ENCODE data around the gene ADAMTS7.
"Not testable (repeated sequence)": the region's sequence is repeated elsewhere in the genome, so short reads cannot be mapped to it uniquely, and the experiment has no call there.

Gene ADAMTS7

DNA sequence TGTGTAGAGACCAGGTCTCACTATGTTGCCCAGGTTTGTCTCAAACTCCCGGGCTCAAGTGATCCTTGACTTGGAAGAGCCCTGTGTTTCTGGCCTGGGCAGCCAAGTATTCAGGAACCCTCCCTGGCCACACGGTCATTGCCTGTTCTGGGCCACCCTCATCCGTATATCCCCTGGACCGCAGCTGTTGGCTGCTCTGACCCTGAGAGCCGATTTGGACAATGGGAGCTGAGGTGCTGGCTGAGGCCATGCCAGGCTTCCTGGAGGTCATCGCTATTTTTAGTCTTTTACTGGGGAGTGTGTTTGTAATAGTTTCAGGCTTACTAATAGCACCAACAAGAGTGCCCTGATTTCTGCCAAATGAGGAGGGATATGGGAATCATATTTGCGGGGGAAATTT lies 60.7 kb downstream of the ADAMTS7 start:
- no peak for DNase-seq

DNA sequence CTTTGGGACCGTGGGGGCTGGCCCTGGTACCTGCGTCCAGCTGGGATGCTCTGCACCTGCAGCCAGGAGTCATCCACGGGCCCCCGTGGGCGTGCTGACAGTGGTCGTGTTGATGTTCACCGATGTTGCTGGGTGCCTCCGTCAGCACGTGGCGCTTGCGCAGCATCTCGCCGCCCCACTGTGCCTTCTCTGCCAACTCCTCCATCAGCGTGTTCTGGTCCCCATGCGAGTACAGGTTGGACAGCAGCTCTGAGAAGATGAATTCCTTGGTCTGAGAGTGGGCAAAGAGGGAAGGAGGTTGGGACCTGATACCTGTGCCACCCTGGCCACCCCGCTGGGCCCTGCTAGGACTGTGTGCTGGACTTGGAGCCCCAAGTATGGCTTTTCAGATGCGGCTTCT lies 61.4 kb downstream of the ADAMTS7 start:
- DNase-seq = no peak

DNA sequence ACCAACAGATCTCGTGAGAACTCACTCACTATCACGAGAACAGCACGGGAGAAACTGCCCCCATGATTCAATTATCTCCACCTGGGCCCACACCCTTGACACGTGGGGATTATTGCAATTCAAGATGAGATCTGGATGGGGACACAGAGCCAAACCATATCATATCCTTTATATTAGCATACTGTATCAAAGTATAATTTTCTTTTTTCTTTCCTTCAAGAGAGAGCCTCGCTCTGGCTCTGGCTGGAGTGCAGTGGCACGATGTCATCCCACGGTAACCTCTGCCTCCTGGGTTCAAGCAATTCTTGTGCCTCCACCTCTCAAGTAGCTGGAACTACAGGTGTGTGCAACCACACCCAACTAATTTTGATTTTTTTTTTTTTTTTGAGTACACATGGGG lies 63.4 kb downstream of the ADAMTS7 start:
- DNase-seq = not testable (repeated sequence)

DNA sequence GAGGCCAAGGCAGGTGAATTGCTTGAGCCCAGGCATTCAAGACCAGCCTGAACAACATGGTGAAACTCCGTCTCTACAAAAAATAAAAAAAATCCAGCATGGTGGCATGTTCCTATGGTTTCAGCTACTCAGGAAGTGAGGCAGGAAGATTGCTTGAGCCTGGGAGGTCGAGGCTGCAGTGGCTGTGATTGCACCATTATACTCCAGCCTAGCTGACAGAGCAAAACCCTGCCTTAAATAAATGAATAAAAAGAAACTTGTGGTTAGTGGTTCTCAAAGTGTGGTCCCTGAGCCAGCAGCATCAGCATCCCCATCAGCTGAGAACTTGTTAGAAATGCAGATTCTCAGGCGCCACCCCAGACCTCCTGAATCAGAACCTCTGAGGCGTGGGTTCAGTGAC lies 69.6 kb downstream of the ADAMTS7 start:
- DNase-seq = not testable (repeated sequence)

DNA sequence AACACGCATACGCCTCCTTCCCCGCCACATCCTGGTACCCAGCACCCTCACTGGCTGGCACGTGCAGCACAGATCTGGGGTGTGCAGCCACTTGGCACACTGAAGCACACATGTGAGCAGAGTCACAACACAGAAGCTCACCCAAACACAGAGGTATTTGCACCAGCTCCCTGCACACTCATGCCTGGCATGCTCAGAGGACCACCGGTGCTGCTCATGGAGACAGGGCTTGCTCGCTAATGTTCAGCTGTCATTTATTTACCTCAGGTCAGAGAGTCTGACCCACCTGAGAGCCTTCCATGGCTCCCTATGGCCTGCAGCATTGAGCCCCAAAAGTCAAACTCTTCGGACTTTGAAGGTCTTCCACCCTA lies 70.4 kb downstream of the ADAMTS7 start:
- DNase-seq = no peak

DNA sequence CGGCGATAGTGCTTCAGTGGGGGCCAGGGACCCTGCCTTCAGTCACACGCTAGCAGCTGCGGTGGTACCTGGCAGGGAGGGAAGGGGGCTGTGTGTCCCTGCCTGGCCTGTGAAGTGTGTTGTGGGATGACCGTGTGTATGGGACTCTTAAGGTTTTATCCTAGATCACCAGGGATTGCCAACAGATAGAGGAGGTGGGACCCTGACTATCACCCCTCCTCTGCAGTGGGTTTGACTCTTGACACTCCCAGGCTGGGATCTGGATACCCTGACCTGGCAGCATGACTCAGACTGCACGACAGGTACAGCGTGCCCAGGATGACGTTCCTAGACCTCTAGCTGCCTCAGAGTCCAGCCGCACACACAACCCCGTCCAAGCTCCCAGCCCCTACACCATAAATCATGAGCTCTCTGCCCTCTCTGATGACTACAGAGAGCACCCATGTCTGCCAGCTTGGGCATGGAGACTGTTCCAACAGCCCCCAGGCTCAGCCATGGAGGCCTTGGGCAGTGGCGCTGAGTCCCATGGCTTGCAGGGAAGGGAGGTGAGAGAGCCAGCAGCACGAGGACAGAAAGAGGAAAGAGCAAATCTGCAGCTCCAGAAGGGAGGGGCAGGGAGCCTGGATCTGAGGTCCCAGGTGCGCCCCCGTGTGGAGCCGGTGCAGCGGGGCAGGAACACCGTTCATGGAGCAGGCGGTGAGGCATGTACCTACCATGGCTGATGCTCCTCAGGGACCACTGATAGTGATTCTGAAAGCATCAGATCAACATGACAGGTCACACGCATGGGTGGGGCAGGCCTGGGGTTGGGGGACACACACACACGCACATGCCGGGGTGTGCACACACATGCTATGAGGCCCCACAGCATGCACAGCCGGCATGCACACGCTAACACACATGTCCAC lies 71.0 kb downstream of the ADAMTS7 start:
- peak; percentile 58 for DNase-seq

DNA sequence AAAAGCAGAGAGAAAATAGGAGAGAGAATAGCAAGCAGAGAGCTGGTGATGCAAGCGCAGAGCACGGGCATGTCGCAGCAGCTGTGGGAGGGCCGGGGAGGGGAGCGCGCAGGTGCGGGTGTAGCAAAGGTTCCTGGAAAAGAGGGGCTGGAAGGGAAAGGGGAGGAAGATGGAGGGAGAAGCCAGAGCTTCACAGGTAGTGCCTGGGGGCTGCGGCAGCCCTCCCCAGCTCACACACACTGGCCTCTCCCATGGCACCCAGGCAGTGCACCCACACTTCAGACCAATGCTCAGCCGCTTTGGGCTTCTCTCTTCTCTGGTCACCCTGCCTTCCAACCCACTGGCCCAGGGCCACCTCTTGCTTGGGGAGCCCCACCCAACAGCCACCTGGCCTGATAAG lies 72.1 kb downstream of the ADAMTS7 start:
- DNase-seq = no peak

DNA sequence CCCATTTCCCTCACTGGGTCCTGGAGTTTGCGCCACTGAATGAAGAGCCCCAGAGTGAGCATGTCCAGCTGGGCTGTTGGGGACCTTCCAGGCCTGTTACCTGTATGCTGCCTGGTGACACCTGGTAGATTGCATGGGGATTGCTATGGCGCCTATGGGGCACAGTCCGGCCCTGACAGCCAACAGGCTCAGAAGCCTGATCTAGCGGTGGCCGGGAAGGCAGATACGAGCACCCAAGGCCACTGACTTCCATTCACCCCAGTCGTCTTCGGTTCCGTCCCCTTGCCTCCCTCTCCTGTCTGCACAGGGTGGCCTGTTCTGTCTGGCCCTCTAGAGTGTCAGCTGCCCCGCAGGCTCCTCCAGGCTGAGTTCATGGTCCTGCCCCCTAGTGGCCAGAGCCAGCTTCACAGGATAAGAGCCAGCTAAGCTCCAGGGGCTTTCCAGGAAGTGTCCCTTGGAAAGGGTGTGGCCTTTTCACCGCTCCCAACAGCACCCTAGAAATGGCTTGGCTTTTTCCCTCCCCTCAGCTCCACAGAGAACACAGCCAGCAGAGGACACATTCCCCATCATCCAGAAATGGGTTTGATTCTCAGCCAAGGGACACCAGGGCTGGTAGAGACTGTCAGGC lies 73.2 kb downstream of the ADAMTS7 start:
- DNase-seq = not testable (repeated sequence)

DNA sequence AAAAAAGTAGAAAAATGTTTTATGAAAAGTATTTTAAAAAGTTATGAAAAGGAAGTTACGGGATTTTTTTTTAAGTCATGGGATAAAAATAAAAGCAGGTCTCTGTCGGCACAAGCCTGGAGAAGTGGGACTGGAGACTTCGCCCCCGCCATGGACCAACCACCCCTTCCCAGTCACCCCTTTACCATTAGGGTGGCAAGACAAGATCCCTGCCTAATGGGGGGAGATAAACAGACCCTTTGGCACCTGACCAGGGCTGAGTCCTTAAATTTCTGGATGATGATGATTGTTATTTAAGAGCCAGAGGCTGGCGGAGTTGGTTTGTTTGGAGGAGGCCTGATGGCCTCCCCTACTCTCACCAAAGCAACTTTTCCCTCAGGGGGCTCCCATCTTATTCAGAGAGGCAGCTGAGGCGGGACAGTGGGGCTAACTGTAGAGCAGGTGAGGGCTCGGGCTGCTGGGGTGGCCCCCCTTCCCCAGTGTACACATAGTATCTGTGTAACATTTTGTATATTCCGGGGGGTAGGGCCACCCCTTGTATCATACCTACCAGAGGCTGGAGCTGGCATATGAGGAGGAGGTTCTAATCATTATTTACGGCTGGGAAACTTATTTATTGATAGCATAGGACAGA lies 74.0 kb downstream of the ADAMTS7 start:
- DNase-seq = no peak

DNA sequence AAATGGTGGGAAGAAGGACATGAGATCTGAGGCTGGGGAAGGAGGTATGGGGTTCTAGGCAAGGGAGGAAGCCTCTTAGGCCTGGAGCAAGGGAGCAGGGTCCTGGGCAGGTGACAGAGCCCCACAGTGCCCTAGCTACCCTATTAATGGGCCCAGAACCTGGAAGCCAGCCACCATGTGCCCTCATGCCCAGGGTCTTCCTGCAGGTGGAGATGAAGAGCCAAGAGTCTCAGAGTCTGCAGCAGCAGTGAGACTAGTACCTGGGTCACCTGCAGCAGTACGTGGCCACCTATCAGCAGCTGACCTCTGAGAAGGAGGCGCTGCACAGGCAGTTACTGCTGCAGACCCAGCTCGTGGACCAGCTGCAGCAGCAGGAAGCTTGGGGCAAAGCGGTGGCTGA lies 75.0 kb downstream of the ADAMTS7 start:
- DNase-seq = not testable (repeated sequence)

DNA sequence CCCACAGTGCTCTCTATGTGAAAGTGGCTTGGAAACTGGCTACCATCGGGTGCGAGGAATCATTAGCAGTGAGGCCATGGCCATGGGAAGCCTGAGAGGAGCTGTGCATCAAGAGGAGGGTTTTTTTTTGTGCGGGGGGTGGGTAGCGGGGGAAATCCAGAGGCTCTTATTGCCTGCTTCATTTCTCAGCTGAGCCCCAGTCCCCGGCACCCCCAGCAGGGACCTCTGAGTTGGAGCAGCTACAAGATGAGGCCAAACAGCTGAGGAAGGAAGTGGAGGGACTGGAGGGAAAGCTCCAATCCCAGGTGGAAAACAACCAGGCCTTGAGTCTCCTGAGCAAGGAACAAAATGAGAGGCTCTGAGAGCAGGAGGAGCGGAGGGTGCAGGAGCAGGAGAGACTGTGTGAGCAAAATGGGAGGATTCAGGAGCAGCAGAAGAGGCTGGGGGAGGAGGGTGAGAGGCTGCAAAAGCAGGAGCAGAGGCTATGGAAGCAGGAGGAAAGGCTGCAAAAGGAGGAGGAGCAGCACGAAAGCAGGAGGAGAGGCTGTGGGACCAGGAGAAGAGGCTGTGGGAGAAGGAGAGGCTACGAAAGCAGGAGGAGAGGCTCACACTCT lies 76.7 kb downstream of the ADAMTS7 start:
- no peak for DNase-seq

DNA sequence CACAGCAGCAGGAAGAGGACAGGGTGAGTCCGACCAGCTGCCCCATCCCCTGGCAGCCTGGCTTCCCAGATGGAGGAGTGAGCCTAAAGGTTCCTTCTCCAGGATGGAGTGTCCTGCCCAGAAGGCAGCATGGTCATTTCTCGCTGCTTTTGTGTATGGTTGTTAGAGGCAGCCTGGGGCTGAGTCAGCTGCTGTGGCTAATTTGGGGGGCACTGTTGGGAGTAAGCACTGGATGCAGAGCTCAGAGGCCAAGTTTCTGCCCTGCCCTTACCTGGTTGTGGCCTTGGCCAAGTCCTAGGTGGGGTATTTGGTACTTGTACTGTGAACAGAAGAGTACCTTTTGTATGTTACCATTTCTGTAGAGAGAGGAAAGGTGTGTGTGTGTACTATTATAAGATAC lies 78.6 kb downstream of the ADAMTS7 start:
- DNase-seq = no peak

DNA sequence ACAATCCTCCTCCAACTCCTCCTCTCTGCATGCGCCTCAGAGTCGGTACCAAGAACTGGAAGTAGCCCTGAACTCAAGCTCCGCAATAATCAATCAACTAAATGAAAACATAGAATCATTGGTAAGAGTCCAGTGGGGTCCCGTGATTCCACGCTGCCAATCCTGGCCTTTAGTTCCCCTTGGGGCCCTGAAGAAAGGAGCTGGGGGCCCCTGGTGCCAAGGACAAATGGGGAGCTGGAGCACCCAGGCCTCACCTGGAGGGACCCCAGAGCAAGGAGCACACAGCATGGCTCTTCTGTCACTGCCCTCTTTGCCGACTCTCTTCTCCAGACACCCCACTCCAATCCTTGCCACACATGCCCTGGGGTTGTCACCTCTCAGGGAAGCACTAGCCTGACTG lies 80.3 kb downstream of the ADAMTS7 start:
- no peak for DNase-seq

DNA sequence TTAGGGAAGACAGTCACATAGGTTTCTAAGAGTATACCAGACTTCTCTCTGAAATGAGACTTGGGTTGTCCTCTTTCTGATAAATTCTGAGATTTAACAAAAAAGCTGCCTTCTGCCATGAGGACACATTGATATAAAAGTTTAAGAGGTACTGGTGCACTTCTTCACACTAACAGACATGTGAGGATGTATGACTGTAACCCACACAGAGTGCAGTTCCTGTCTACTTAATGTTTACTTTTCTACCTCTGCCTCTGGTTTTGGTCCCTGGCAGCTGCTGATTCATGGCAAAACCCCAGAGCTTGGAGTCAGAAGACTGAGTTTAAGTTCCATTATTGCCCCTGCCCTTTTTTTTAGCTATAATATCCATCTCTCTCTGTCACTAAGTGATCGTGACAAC lies 82.8 kb downstream of the ADAMTS7 start:
- not testable (repeated sequence) for DNase-seq

DNA sequence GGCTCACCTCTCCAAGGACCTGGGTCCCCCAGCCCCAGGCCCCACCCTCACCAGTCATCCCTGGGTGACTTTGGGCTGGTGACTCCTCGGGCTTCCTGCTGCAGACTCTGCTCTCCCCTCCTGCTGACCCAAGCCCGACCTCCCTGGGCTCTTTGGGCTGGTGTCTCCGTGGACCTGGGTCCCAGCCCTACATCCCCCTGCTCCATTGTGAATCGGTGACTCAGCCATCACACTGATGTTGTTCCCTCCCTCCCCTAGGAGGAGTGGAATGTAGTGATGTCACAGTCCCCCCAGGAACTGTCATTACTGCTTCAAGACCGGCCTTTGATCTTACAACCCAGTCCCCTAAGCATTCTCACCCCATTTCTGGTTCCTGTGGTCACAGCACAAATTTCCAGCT lies 83.7 kb downstream of the ADAMTS7 start:
- no peak for DNase-seq

DNA sequence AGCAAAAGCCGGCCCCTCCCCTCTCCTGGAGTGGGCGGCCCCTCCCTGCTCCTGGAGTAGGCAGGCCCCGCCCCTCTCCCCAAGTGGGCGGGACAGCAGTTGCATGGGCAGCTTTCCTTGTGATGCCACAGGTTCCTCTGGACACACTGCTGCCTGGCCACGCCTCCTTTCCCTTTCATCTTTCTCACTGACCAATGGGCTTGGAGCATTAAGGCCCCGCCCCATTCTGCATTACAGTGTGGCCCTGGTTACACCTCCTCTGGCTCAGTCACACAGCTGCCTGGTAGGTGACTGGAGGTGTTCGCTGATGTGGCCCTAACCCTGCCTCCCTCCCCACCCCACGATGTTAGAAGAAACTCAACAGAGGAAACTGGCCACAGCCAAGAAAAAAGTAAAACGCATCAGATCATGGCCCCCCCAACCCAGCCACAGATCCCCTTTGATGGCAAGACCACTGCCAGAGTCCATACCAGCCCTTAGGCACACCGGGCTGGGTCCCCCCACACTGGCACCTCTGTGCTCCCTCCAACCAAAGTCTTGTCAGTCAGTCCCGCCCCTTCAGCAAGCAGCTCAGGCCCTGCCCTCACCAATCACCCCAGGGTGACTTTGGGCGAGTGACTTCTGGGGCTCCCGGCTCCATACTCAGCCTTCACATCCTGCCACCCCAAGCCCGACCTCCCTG lies 84.3 kb downstream of the ADAMTS7 start:
- DNase-seq = peak; percentile 81

DNA sequence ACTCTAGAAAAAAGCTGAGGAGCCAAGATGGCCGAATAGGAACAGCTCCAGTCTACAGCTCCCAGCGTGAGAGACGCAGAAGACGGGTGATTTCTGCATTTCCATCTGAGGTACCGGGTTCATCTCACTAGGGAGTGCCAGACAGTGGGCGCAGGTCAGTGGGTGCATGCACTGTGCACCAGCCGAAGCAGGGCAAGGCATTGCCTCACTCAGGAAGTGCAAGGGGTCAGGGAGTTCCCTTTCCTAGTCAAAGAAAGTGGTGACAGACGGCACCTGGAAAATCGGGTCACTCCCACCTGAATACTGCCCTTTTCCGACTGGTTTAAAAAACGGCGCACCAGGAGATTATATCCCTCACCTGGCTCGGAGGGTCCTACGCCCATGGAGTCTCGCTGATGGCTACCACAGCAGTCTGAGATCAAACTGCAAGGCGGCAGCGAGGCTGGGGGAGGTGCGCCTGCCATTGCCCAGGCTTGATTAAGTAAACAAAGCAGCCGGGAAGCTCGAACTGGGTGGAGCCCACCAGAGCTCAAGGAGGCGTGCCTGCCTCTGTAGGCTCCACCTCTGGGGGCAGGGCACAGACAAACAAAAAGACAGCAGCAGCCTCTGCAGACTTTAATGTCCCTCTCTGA lies 91.3 kb downstream of the ADAMTS7 start:
- not testable (repeated sequence) for DNase-seq

DNA sequence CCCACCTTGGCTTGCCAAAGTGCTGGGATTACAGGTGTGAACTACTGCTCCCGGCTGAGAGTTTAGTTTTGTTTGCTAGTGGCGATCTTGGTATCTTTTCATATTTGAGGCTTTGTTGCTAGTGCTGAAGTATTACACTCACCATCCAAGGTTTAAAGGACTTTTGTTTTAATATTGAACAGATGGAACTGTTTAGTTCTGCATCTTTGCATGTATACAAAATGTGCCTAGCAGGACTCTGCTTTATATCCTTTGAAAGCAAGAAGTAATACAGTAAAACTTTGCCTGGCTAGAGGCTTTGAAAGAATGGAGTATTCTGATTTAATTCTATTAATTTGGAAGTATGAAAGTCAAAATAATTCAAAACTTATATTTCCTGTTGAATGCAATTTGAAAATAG lies 92.4 kb downstream of the ADAMTS7 start:
- DNase-seq = no peak

DNA sequence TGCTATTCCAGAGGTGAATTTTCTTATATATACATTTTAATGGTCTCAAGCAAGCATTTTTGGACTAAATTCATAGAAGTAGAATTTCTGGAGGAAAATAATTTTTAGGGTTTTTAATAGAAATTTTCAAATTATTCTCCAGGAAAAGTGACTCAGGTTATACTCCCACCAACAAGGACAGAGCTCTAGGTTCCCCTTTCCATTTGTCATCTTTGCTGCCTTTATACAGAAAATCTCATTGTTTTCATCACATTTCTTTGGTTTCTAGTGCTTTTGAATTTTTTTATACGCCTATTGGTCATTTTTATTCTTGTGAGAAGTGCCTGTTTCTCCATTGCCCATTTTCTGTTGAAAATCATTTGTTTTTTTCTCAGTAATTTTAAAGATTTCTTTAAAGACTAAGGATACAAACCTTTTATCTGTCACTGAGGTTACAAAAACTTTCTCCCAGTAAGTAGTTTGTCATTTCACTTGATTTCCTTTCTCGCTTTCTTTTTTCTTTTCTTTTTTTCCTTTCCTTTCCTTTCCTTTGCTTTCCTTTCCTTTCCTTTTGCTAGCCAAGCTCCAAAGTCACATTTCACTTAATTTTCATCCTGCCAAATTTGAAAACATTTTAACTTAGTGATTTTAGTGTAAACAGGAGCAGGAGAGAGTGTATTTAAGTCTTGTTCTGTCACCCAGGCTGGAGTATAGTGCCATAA lies 93.2 kb downstream of the ADAMTS7 start:
- no peak for DNase-seq

DNA sequence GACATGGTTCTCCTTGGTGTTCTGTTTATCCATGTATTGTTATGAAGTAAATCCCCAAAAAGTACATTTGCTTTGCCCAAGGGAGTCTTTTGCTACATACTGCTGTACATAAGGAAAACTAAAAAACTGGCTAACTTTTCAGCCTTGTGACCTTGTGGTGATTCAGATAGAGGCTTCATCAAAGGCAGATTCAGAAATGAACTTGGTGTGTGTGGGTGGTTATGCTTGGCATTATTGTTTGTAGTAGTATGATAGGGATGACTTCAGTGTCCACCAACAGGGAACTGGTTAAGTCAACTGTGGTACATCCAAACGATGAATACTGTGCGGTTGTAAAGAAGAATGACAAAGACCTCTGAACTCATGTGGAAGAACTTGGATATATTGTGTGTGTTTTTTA lies 94.6 kb downstream of the ADAMTS7 start:
- DNase-seq = no peak

DNA sequence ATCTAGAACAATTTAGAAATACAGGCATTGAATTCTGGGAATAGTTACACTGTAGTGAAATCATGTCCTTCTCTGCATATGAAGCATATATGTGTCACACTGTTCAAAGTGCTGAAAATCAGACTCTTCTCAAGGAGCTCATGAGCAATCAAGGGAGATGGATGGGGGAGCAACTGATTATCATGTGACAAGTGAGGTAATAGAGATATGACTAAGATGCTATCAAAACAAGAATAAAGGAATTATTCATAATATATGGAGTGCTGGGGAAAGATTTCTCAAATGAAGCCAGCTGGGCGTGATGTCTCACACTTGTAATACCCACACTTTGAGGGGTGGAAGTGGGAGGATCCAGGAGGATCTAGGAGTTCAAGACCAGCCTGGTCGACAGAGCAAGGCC lies 95.3 kb downstream of the ADAMTS7 start:
- DNase-seq = no peak

DNA sequence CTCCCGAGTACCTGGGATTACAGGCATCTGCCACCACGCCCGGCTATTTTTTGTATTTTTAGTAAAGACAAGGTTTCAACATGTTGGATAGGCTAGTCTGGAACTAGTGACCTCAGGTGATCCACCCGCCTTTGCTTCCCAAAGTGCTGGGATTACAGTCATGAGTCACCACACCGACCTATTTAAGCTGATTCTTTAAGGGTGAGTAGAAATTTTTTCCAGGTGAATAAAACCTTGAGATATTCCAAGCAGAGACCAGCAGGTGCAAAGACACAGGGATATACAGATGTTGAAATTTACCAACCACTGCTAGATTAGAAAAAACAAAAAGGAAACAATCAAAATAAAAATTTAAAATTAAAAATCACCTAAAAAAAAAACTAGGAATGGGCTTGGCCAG lies 95.8 kb downstream of the ADAMTS7 start:
- DNase-seq = no peak
